Measurements from ENCODE around the gene GALNT15. TPM values are rescaled to one million over a fixed set of nuclear protein-coding genes. Genes with fewer than 3 reads are reported as not detected.

Gene GALNT15
- polyA plus RNA-seq, 1 experiment: 27.9 TPM

- no peak for TF ChIP-seq CTCF (IDR thresholded peaks at IDR 0.05; ENCODE audit: low read depth, low read length)
- peak; percentile 92 for DNase-seq (ENCODE audit: low read depth, low spot score)
- POLR2A ChIA-PET: no interaction called here
- peak overlapping the region; percentile 62 for H3K27ac ChIP-seq (ENCODE audit: low read depth, low read length)
- no peak overlapping the region for H3K4me3 ChIP-seq (ENCODE audit: low read depth, low read length)
- H3K27me3 ChIP-seq (ENCODE audit: control insufficient read depth, insufficient read depth, low read length): no peaks in the 10 kb centered on the region
- H3K9me3 ChIP-seq (ENCODE audit: control insufficient read depth, insufficient read depth, low read length): peaks cover 9% of the 10 kb centered on the region
- CTCF ChIA-PET: interaction anchor here (0.6 kb wide), 1 partner anchor 847 kb away, joined by 3 read pairs; no protein-coding TSS in a partner anchor
These were observed 25.7 kb upstream of the GALNT15 start for GRCh38 chr3:16148783-16149182.

- TF ChIP-seq CTCF (IDR thresholded peaks at IDR 0.05; ENCODE audit: low read depth, low read length): no peak
- Histone ChIP-seq H3K4me3 (ENCODE audit: low read depth, low read length) (no peak overlapping the region), H3K27me3 (ENCODE audit: control insufficient read depth, insufficient read depth, low read length) (no peaks in the 10 kb centered on the region), H3K27ac (ENCODE audit: low read depth, low read length) (no peak overlapping the region), H3K9me3 (ENCODE audit: control insufficient read depth, insufficient read depth, low read length) (peaks cover 9% of the 10 kb centered on the region)
- ChIA-PET CTCF (interaction anchor here (0.6 to 1.7 kb wide), 4 partner anchors 28 to 354 kb away, joined by 3 to 6 read pairs (median 4); no protein-coding TSS in a partner anchor), POLR2A (no interaction called here)
- DNase-seq (ENCODE audit: low read depth, low spot score): no peak
These were observed 24.2 kb upstream of the GALNT15 start for GRCh38 chr3:16150285-16150684.

- peaks cover 9% of the 10 kb centered on the region for H3K9me3 ChIP-seq (ENCODE audit: control insufficient read depth, insufficient read depth, low read length)
- ChIA-PET CTCF (interaction anchor here (0.8 to 1.7 kb wide), 4 partner anchors 27 to 336 kb away, joined by 3 to 6 read pairs (median 4); no protein-coding TSS in a partner anchor), POLR2A (no interaction called here)
- H3K27ac ChIP-seq (ENCODE audit: low read depth, low read length): peak overlapping the region; percentile 59
- TF ChIP-seq CTCF (IDR thresholded peaks at IDR 0.05; ENCODE audit: low read depth, low read length): no peak
- H3K4me3 ChIP-seq (ENCODE audit: low read depth, low read length): no peak overlapping the region
- DNase-seq (ENCODE audit: low read depth, low spot score): peak; percentile 69
- H3K27me3 ChIP-seq (ENCODE audit: control insufficient read depth, insufficient read depth, low read length): no peaks in the 10 kb centered on the region
These were observed 23.4 kb upstream of the GALNT15 start for GRCh38 chr3:16151109-16151508.

- H3K4me3 ChIP-seq (ENCODE audit: low read depth, low read length): no peak overlapping the region
- POLR2A ChIA-PET: no interaction called here
- no peak for DNase-seq (ENCODE audit: low read depth, low spot score)
- CTCF ChIA-PET: interaction anchor here (1.2 kb wide), 1 partner anchor 10 kb away, joined by 3 read pairs; no protein-coding TSS in a partner anchor
- H3K9me3 ChIP-seq (ENCODE audit: control insufficient read depth, insufficient read depth, low read length): peaks cover 6% of the 10 kb centered on the region
- H3K27ac ChIP-seq (ENCODE audit: low read depth, low read length): no peak overlapping the region
- no peaks in the 10 kb centered on the region for H3K27me3 ChIP-seq (ENCODE audit: control insufficient read depth, insufficient read depth, low read length)
- TF ChIP-seq CTCF (IDR thresholded peaks at IDR 0.05; ENCODE audit: low read depth, low read length): no peak
These were observed 6.3 kb upstream of the GALNT15 start for GRCh38 chr3:16168211-16168610.

- Histone ChIP-seq H3K9me3 (ENCODE audit: control insufficient read depth, insufficient read depth, low read length) (no peaks in the 10 kb centered on the region; the same call in 1 of the 2 replicates), H3K4me3 (ENCODE audit: low read depth, low read length) (no peak overlapping the region), H3K27me3 (ENCODE audit: control insufficient read depth, insufficient read depth, low read length) (no peaks in the 10 kb centered on the region), H3K27ac (ENCODE audit: low read depth, low read length) (no peak overlapping the region)
- TF ChIP-seq CTCF (IDR thresholded peaks at IDR 0.05; ENCODE audit: low read depth, low read length): no peak
- CTCF ChIA-PET: no interaction called here
- no peak for DNase-seq (ENCODE audit: low read depth, low spot score)
- POLR2A ChIA-PET: no interaction called here
These were observed 3.5 kb upstream of the GALNT15 start for GRCh38 chr3:16171009-16171408.
